HUES64 (cell line): ENCODE results near the gene AAMP.

Experiments
- H3K27ac ChIP-seq: 2 replicates; pipeline ENCODE4 v1.7.0; 2013; ENCODE audit warnings: low read depth, low read length, inconsistent platforms
- H3K27me3 ChIP-seq: 2 replicates; pipeline ENCODE4 v1.6.1; 2013; ENCODE audit warnings: mild to moderate bottlenecking, low read length; ENCODE audit not compliant: insufficient read depth
- H3K36me3 ChIP-seq: 2 replicates; pipeline ENCODE4 v1.6.1; 2013; ENCODE audit warnings: mild to moderate bottlenecking, low read length; ENCODE audit not compliant: insufficient read depth
- H3K4me1 ChIP-seq: 2 replicates; pipeline ENCODE4 v1.6.1; 2013; ENCODE audit warnings: mild to moderate bottlenecking, low read length, moderate library complexity; ENCODE audit not compliant: insufficient read depth
- H3K4me3 ChIP-seq: 2 replicates; pipeline ENCODE4 v1.5.1; 2013; ENCODE audit warnings: mild to moderate bottlenecking, low read length, moderate library complexity
- H3K9ac ChIP-seq: 2 replicates; pipeline ENCODE4 v1.6.1; 2013; ENCODE audit warnings: mild to moderate bottlenecking, low read depth, low read length
- H3K9me3 ChIP-seq: 2 replicates; pipeline ENCODE4 v1.6.1; 2013; ENCODE audit warnings: low read depth, low read length; ENCODE audit not compliant: insufficient read depth
- WGBS: fragments of 150-250, 120-280 bp; methylation state at CpG from one replicate; pipeline ENCODE4 v1.1.7; 2013; ENCODE audit warnings: missing lambda C conversion rate; 5-methylcytosine and 5-hydroxymethylcytosine counted together

Gene AAMP

DNA sequence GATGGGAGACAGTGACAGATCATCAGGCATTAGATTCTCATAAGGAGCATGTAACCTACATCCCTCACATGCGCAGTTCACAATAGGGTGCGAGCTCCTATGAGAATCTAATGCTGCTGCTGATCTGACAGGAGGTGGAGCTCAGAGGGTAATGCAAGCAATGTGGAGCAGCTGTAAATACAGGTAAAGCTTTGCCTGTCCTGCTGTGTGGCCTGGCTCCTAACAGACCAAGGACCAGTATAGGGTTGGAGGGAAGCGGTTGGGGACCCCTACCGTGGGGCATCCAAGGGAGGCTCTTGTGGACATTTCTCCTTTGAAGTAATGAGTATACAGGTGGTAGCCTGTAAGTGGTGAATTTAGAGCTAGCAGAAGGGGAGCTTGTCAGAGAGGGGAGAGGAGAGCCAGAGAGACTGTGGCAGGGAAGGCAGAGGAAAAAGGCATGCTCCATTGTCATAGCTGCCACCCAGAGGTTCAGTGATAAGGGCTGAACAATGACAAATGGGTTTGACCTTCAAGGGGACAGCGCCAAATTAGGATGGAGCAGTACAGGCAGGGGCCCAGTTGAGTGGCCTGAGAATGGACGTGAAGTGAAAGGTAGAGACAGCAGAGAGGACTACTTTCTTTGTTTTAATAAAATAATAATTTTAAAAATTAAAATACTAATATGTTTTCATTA lies 37.6 kb upstream of the AAMP start:
- WGBS: 88% methylated on average over 6 of the region's 6 CpGs
- Histone ChIP-seq H3K36me3 (no peaks in the 10 kb centered on the region), H3K9ac (no peak overlapping the region), H3K27ac (no peak overlapping the region), H3K4me1 (no peaks in the 10 kb centered on the region), H3K9me3 (no peaks in the 10 kb centered on the region), H3K4me3 (no peak overlapping the region), H3K27me3 (no peaks in the 10 kb centered on the region)

GRCh38 chr2:218306184-218306920 lies 36.4 kb upstream of the AAMP start:
- Histone ChIP-seq H3K36me3 (no peaks in the 10 kb centered on the region), H3K27me3 (no peaks in the 10 kb centered on the region), H3K4me1 (no peaks in the 10 kb centered on the region), H3K27ac (no peak overlapping the region), H3K4me3 (no peak overlapping the region), H3K9me3 (no peaks in the 10 kb centered on the region), H3K9ac (no peak overlapping the region)
- 87% methylated on average over 9 of the region's 9 CpGs for WGBS

DNA sequence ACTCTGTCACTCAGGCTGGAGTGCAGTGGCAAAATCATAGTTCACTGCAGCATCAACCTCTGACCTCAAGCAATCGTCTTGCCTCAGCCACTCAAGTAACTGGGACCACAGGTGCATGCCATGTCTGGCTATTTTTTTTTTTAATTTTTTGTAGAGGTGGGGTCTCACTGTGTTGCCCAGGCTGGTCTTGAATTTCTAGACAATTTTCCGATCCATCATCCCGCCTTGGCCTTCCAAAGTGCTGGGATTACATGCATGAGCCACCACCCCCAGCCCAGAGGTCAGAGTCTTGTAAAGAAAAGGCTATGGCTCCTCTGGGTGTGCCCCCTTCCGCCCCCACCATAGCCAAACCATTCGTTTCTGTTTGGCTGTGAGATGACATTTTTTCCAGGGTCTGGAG lies 35.4 kb upstream of the AAMP start:
- H3K4me3 ChIP-seq: no peak overlapping the region
- H3K27me3 ChIP-seq: no peaks in the 10 kb centered on the region
- 88% methylated on average over 5 of the region's 5 CpGs for WGBS
- H3K36me3 ChIP-seq: no peaks in the 10 kb centered on the region
- no peaks in the 10 kb centered on the region for H3K4me1 ChIP-seq
- no peaks in the 10 kb centered on the region for H3K9me3 ChIP-seq
- no peak overlapping the region for H3K9ac ChIP-seq
- H3K27ac ChIP-seq: no peak overlapping the region

DNA sequence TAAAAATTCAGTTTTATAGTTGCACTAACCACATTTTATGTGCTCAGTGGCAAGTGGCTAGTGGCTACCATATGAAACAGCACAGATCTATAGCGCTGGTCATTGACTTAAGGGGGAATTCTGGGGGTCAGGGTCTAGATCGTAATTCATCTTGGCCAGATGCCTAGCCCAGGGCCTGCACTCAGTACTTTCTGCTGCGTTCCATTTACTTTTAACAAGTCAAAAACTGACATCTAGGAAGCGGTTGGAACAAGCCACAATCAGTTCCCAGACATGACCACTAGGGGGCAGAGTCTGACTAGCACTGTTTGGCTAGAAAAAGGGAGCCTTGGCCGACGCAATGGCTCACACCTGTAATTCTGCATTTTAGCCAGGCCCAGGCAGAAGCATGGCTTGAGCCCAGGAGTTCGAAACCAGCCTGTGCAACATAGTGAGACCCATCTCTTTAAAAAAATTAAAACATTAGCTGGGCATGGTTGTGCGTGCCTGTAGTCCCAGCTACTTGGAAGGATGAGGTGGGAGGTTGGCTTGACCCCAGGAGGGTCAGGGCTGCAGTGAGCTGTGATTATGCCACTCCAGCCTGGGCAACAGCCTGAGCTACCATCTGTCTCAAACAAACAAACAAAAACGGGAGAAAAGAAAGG lies 31.4 kb upstream of the AAMP start:
- Histone ChIP-seq H3K9ac (no peak overlapping the region), H3K27ac (no peak overlapping the region), H3K4me3 (no peak overlapping the region), H3K4me1 (no peaks in the 10 kb centered on the region), H3K27me3 (no peaks in the 10 kb centered on the region), H3K9me3 (no peaks in the 10 kb centered on the region), H3K36me3 (no peaks in the 10 kb centered on the region)
- WGBS: 18% methylated on average over 9 of the region's 9 CpGs

DNA sequence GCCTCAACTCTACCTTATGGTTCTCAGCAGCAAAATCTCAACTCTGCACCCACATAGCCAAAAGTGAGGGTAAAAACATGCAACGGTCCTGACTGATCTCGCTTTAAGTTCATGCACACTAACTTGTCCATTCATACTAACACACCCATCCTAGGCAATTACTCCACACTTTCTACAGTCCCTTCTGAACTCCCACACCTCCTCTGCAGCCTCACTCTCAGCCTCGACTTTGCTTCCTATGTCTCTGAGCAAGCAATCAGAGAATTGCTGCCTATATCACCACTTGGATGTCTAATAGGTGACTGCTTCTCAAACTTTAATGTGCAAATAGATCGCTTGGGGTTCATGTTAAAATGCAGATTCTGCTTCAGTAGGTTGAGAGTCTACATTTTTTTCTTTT lies 30.2 kb upstream of the AAMP start:
- WGBS: 91% methylated on average over 4 of the region's 4 CpGs
- peaks cover 2% of the 10 kb centered on the region; the same call in 1 of the 2 replicates for H3K4me1 ChIP-seq
- H3K4me3 ChIP-seq: no peak overlapping the region
- H3K36me3 ChIP-seq: no peaks in the 10 kb centered on the region
- no peak overlapping the region for H3K27ac ChIP-seq
- no peaks in the 10 kb centered on the region for H3K27me3 ChIP-seq
- no peaks in the 10 kb centered on the region for H3K9me3 ChIP-seq
- no peak overlapping the region for H3K9ac ChIP-seq

- no peak overlapping the region for H3K9ac ChIP-seq
Measured at GRCh38 chr2:218298314-218298875, 28.5 kb upstream of the AAMP start.

GRCh38 chr2:218296847-218297246 lies 26.9 kb upstream of the AAMP start:
- 86% methylated on average over 7 of the region's 7 CpGs for WGBS
- H3K4me3 ChIP-seq: no peak overlapping the region
- no peak overlapping the region for H3K27ac ChIP-seq
- peaks cover 19% of the 10 kb centered on the region for H3K4me1 ChIP-seq
- H3K36me3 ChIP-seq: no peaks in the 10 kb centered on the region
- no peaks in the 10 kb centered on the region for H3K9me3 ChIP-seq
- no peak overlapping the region for H3K9ac ChIP-seq
- H3K27me3 ChIP-seq: no peaks in the 10 kb centered on the region

More at GRCh38 chr2:218298314-218298875, 28.5 kb upstream of the AAMP start:
- no peaks in the 10 kb centered on the region for H3K9me3 ChIP-seq
- no peak overlapping the region for H3K27ac ChIP-seq
- no peak overlapping the region for H3K4me3 ChIP-seq
- WGBS: 80% methylated on average over 6 of the region's 6 CpGs
- peaks cover 10% of the 10 kb centered on the region; the same call in 1 of the 2 replicates for H3K4me1 ChIP-seq
- H3K36me3 ChIP-seq: no peaks in the 10 kb centered on the region
- H3K27me3 ChIP-seq: no peaks in the 10 kb centered on the region

GRCh38 chr2:218296200-218296599 lies 26.3 kb upstream of the AAMP start:
- Histone ChIP-seq H3K27ac (no peak overlapping the region), H3K4me3 (no peak overlapping the region), H3K9ac (no peak overlapping the region), H3K9me3 (no peaks in the 10 kb centered on the region), H3K4me1 (peaks cover 19% of the 10 kb centered on the region), H3K27me3 (no peaks in the 10 kb centered on the region), H3K36me3 (no peaks in the 10 kb centered on the region)
- WGBS: 97% methylated on average over 1 of the region's 1 CpG

DNA sequence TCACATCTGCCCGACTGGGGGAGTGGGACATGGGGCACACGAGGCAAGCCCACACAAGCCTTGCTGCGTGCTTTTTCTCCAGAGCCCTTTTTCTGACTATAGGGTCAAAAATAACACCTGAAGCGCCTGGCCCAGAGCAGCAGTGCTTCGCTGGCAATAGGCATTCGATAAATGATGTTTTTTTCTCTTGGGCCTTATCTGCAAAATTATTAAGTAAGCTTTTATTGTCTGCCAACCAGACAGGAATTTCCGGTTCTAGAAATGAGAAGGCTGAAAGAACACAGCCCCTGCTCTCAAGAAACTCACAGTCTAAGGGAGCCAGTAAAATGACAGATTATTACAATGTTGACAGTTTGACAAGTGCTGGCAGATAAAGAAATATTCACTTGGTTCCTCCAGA lies 25.1 kb upstream of the AAMP start:
- Histone ChIP-seq H3K9me3 (no peaks in the 10 kb centered on the region), H3K4me3 (no peak overlapping the region), H3K4me1 (peaks cover 19% of the 10 kb centered on the region), H3K36me3 (no peaks in the 10 kb centered on the region), H3K9ac (no peak overlapping the region), H3K27ac (no peak overlapping the region), H3K27me3 (no peaks in the 10 kb centered on the region)
- 86% methylated on average over 7 of the region's 7 CpGs for WGBS

- H3K36me3 ChIP-seq: no peaks in the 10 kb centered on the region
- H3K27ac ChIP-seq: no peak overlapping the region
- H3K4me3 ChIP-seq: no peak overlapping the region
- H3K4me1 ChIP-seq: peaks cover 19% of the 10 kb centered on the region
- no peak overlapping the region for H3K9ac ChIP-seq
- H3K27me3 ChIP-seq: no peaks in the 10 kb centered on the region
- no peaks in the 10 kb centered on the region for H3K9me3 ChIP-seq
- 92% methylated on average over 5 of the region's 5 CpGs for WGBS
Measured at GRCh38 chr2:218294430-218295022, 24.6 kb upstream of the AAMP start.
